Activated CD4-positive, alpha-beta T cell treated with anti-CD3 and anti-CD28 coated beads for 36 hours (primary cell): ENCODE measurements around the gene CBX7. TPM values are rescaled to one million over a fixed set of nuclear protein-coding genes. Genes with fewer than 3 reads are reported as not detected.

Experiments
- ATAC-seq: fragments of 200-7000 bp; cut with Tn5 transposase; one replicate; pipeline ENCODE4 v1.10.0; 2021; ENCODE audit warnings: mild to moderate bottlenecking, moderate library complexity
- CTCF ChIA-PET: fragments of 350-600 bp; sonication (Branson Sonifier 250); formaldehyde crosslinking; loops from one replicate; lab custom pipeline; 2021; ENCODE audit warnings: antibody characterized with exemption; lab: Charles Lee
- POLR2A ChIA-PET: fragments of 350-600 bp; sonication (Branson Sonifier 250); formaldehyde crosslinking; loops from one replicate; lab custom pipeline; 2021; ENCODE audit warnings: antibody characterized with exemption, inconsistent platforms; lab: Charles Lee
- DNase-seq: peaks from one replicate; pipeline ENCODE4 v3.0.0-alpha.2; 2020
- H3K27ac Mint-ChIP-seq: one replicate; pipeline ENCODE4 v1.8.0; 2021; ENCODE audit warnings: mixed read lengths
- H3K27me3 Mint-ChIP-seq: one replicate; pipeline ENCODE4 v1.8.0; 2021; ENCODE audit warnings: mixed read lengths
- H3K36me3 Mint-ChIP-seq: one replicate; pipeline ENCODE4 v1.8.0; 2021; ENCODE audit warnings: low read depth, mixed read lengths
- H3K4me1 Mint-ChIP-seq: one replicate; pipeline ENCODE4 v1.8.0; 2021; ENCODE audit warnings: mixed read lengths
- H3K4me3 Mint-ChIP-seq: one replicate; pipeline ENCODE4 v1.8.0; 2021; ENCODE audit warnings: mild to moderate bottlenecking, moderate library complexity, mixed read lengths
- H3K9me3 Mint-ChIP-seq: one replicate; pipeline ENCODE4 v1.8.0; 2021; ENCODE audit warnings: low read depth, mixed read lengths
- intact Hi-C, 2 experiments: fragments of 100-400 bp; cut with DNase I in 1 of 2; cut with micrococcal nuclease in 1 of 2; formaldehyde crosslinking; loops; one replicate each; pipeline versions ENCODE4 v1.14.2 to v1.15.1; 2022 to 2024; cut with DNase I, micrococcal nuclease
- total RNA-seq, 2 experiments: library from RNA; stranded (reverse); gene quantifications; one replicate each; pipeline ENCODE4 v1.2.3, GENCODE V29; 2021

Gene CBX7
- total RNA-seq, 2 experiments from 2014 or later = 19.9 to 20.3 TPM

- DNase-seq = no peak
- peak overlapping the region; percentile 73 for H3K27ac Mint-ChIP-seq
- ChIA-PET POLR2A (interaction anchor here (0.6 kb wide), 1 partner anchor 8 kb away, joined by 4 read pairs; no protein-coding TSS in a partner anchor), CTCF (interaction anchor here (0.5 to 1.1 kb wide), 4 partner anchors 14 to 218 kb away, joined by 3 to 4 read pairs (median 3); no protein-coding TSS in a partner anchor)
- H3K36me3 Mint-ChIP-seq = no peaks in the 10 kb centered on the region
- H3K4me1 Mint-ChIP-seq = peaks cover 62% of the 10 kb centered on the region
- intact Hi-C loops = loop anchor here in 1 of 2 experiments (2.0 kb wide), 1 partner anchor 14 kb away; no protein-coding TSS in a partner anchor
- H3K9me3 Mint-ChIP-seq = no peaks in the 10 kb centered on the region
- no peaks in the 10 kb centered on the region for H3K27me3 Mint-ChIP-seq
- H3K4me3 Mint-ChIP-seq = peak overlapping the region; percentile 19
- no peak for ATAC-seq
These were observed 53.9 kb downstream of the CBX7 start for GRCh38 chr22:39098576-39098975.

- CTCF ChIA-PET = interaction anchor here (0.9 to 1.0 kb wide), 2 partner anchors 16 to 130 kb away, joined by 3 read pairs; no protein-coding TSS in a partner anchor
- POLR2A ChIA-PET = no interaction called here
- no peaks in the 10 kb centered on the region for H3K36me3 Mint-ChIP-seq
- peaks cover 67% of the 10 kb centered on the region for H3K4me1 Mint-ChIP-seq
- no peaks in the 10 kb centered on the region for H3K9me3 Mint-ChIP-seq
- intact Hi-C loops = loop anchor here in 1 of 2 experiments (2.0 kb wide), 1 partner anchor 15 kb away; no protein-coding TSS in a partner anchor
- DNase-seq (no peak), ATAC-seq (no peak)
- no peak overlapping the region for H3K4me3 Mint-ChIP-seq
- no peak overlapping the region for H3K27ac Mint-ChIP-seq
- no peaks in the 10 kb centered on the region for H3K27me3 Mint-ChIP-seq
These were observed 54.5 kb downstream of the CBX7 start for GRCh38 chr22:39098026-39098425.

- Mint-ChIP-seq H3K36me3 (no peaks in the 10 kb centered on the region), H3K4me3 (peak within 1 kb of the TSS; percentile 34), H3K4me1 (peaks cover 74% of the 10 kb centered on the region), H3K27ac (peak within 1 kb of the TSS; percentile 84), H3K27me3 (no peaks in the 10 kb centered on the region), H3K9me3 (no peaks in the 10 kb centered on the region)
- CTCF ChIA-PET = no interaction called here
- intact Hi-C loops = loop anchor here in 1 of 2 experiments (2.0 kb wide), 1 partner anchor 15 kb away; no protein-coding TSS in a partner anchor
- DNase-seq (peak; percentile 30), ATAC-seq (no peak)
- POLR2A ChIA-PET = no interaction called here
These were observed 55.1 kb downstream of the CBX7 start, which contains the start of gene APOBEC3H for GRCh38 chr22:39097098-39098020. TSS of gene APOBEC3H (plus strand) at chr22:39097244. CDS start at chr22:39100279, 3,035 bp downstream.

- no peaks in the 10 kb centered on the region for H3K36me3 Mint-ChIP-seq
- H3K27ac Mint-ChIP-seq = no peak overlapping the region
- H3K9me3 Mint-ChIP-seq = no peaks in the 10 kb centered on the region
- H3K27me3 Mint-ChIP-seq = no peaks in the 10 kb centered on the region
- H3K4me1 Mint-ChIP-seq = peaks cover 88% of the 10 kb centered on the region
- DNase-seq = no peak
- ChIA-PET POLR2A (no interaction called here), CTCF (interaction anchor here (0.5 kb wide), 1 partner anchor 210 kb away, joined by 3 read pairs; no protein-coding TSS in a partner anchor)
- no peak for ATAC-seq
- no peak overlapping the region for H3K4me3 Mint-ChIP-seq
- intact Hi-C loops = no loop called here
These were observed 56.5 kb downstream of the CBX7 start for GRCh38 chr22:39095971-39096370.

- ATAC-seq (no peak), DNase-seq (peak; percentile 56)
- Mint-ChIP-seq H3K36me3 (no peaks in the 10 kb centered on the region), H3K4me3 (no peak overlapping the region), H3K27me3 (no peaks in the 10 kb centered on the region), H3K27ac (peak overlapping the region; percentile 73), H3K4me1 (peaks cover 89% of the 10 kb centered on the region), H3K9me3 (no peaks in the 10 kb centered on the region)
- intact Hi-C loops = loop anchor here in 1 of 2 experiments (5.0 kb wide), 1 partner anchor 73 kb away; the partner anchor contains the start of gene APOBEC3D
- ChIA-PET POLR2A (no interaction called here), CTCF (interaction anchor here (0.6 to 0.9 kb wide), 3 partner anchors 23 to 832 kb away, joined by 3 to 5 read pairs (median 3); no protein-coding TSS in a partner anchor)
These were observed 57.6 kb downstream of the CBX7 start for GRCh38 chr22:39094717-39095389.

- intact Hi-C loops = loop anchor here in 1 of 2 experiments (5.0 kb wide), 1 partner anchor 70 kb away; the partner anchor contains the start of gene APOBEC3D
- peaks cover 87% of the 10 kb centered on the region for H3K4me1 Mint-ChIP-seq
- peak overlapping the region; percentile 95 for H3K27ac Mint-ChIP-seq
- no peaks in the 10 kb centered on the region for H3K9me3 Mint-ChIP-seq
- H3K36me3 Mint-ChIP-seq = no peaks in the 10 kb centered on the region
- peak overlapping the region; percentile 32 for H3K4me3 Mint-ChIP-seq
- CTCF ChIA-PET = interaction anchor here (0.6 kb wide), 1 partner anchor 14 kb away, joined by 3 read pairs; no protein-coding TSS in a partner anchor
- DNase-seq (peak; percentile 62), ATAC-seq (peak; percentile 10)
- POLR2A ChIA-PET = no interaction called here
- H3K27me3 Mint-ChIP-seq = no peaks in the 10 kb centered on the region
These were observed 60.2 kb downstream of the CBX7 start for GRCh38 chr22:39092111-39092862.

- intact Hi-C loops = loop anchor here (2.0 to 5.0 kb wide), 4 partner anchors 25 to 219 kb away; partner anchors contain the start of genes APOBEC3C (in 1 of the 2), APOBEC3D (in 1 of the 2) and CBX6 (in 1 of the 2)
These were observed 61.1 kb downstream of the CBX7 start for GRCh38 chr22:39091126-39092081.

GRCh38 chr22:39090426-39091064 lies 61.9 kb downstream of the CBX7 start:
- Mint-ChIP-seq H3K27me3 (no peaks in the 10 kb centered on the region), H3K36me3 (no peaks in the 10 kb centered on the region), H3K9me3 (no peaks in the 10 kb centered on the region), H3K4me3 (peak overlapping the region; percentile 45), H3K4me1 (peaks cover 81% of the 10 kb centered on the region), H3K27ac (peak overlapping the region; percentile 95)
- ChIA-PET CTCF (no interaction called here), POLR2A (interaction anchor here (0.6 to 1.0 kb wide), 3 partner anchors 8 to 1969 kb away, joined by 3 to 4 read pairs (median 3); no protein-coding TSS in a partner anchor)
- ATAC-seq (peak; percentile 85), DNase-seq (peak; percentile 92)
- intact Hi-C loops = loop anchor here (1.0 to 5.0 kb wide), 9 partner anchors 13 to 218 kb away; partner anchors contain the start of genes APOBEC3C (in 1 of the 2), APOBEC3D (in 1 of the 2), APOBEC3G (in 1 of the 2) and CBX6 (in 1 of the 2)

More at GRCh38 chr22:39091126-39092081, 61.1 kb downstream of the CBX7 start:
- Mint-ChIP-seq H3K27ac (peak overlapping the region; percentile 95), H3K27me3 (no peaks in the 10 kb centered on the region), H3K36me3 (no peaks in the 10 kb centered on the region), H3K9me3 (no peaks in the 10 kb centered on the region), H3K4me3 (peak overlapping the region; percentile 45), H3K4me1 (peaks cover 87% of the 10 kb centered on the region)
- ATAC-seq = no peak
- ChIA-PET CTCF (interaction anchor here (0.6 to 0.7 kb wide), 2 partner anchors 13 to 76 kb away, joined by 3 read pairs; no protein-coding TSS in a partner anchor), POLR2A (no interaction called here)
- no peak for DNase-seq

GRCh38 chr22:39089928-39090327 lies 62.6 kb downstream of the CBX7 start:
- intact Hi-C loops = loop anchor here (1.0 to 5.0 kb wide), 9 partner anchors 13 to 217 kb away; partner anchors contain the start of genes APOBEC3C (in 1 of the 2), APOBEC3D (in 1 of the 2), APOBEC3G (in 1 of the 2) and CBX6 (in 1 of the 2)
- POLR2A ChIA-PET = interaction anchor here (0.6 to 1.0 kb wide), 3 partner anchors 9 to 1968 kb away, joined by 3 to 4 read pairs (median 3); no protein-coding TSS in a partner anchor
- peak; percentile 18 for DNase-seq
- H3K27ac Mint-ChIP-seq = peak overlapping the region; percentile 95
- peak overlapping the region; percentile 45 for H3K4me3 Mint-ChIP-seq
- CTCF ChIA-PET = no interaction called here
- peaks cover under 1% of the 10 kb centered on the region for H3K36me3 Mint-ChIP-seq
- H3K4me1 Mint-ChIP-seq = peaks cover 76% of the 10 kb centered on the region
- no peak for ATAC-seq
- no peaks in the 10 kb centered on the region for H3K9me3 Mint-ChIP-seq
- no peaks in the 10 kb centered on the region for H3K27me3 Mint-ChIP-seq
